ENCODE measurements around the gene F10.

The F10 gene

DNA sequence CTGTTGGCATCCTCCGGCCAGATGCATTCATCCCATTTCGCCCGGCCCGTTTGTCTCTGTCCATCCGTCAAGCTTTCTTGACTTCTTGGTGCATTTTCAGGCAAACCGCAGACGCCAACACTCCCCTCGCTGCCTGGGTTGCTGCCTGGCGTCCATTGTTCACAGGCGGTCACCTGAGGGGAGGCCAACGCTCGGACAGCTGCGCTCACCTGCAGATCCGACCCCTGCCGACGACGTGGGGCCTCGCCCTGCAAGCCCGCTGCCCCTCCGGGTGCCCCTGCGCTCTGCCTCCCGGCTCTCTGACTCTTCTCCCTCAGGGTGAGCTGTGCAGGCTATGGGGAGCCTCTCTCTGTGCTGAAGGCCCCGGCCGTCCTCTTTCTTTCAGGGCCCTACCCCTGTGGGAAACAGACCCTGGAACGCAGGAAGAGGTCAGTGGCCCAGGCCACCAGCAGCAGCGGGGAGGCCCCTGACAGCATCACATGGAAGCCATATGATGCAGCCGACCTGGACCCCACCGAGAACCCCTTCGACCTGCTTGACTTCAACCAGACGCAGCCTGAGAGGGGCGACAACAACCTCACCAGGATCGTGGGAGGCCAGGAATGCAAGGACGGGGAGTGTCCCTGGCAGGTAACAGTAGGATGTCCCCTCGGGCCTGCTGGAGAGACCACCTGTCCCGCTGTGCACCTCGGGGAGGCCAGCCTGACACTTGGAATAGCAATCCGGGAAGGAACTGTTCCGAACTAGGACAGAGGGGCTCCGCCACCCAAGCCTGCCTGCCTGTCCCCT, 21.1 kb downstream of the F10 start:
- ATAC-seq (ENCODE audit: low read depth) (no peak), DNase-seq (ENCODE audit: low spot score) (no peak)
- H3K27ac ChIP-seq (ENCODE audit: poor library complexity, severe bottlenecking): no peak overlapping the region
- H3K9me3 ChIP-seq (ENCODE audit: severe bottlenecking): no peaks in the 10 kb centered on the region
- TF ChIP-seq, protein P1, sequence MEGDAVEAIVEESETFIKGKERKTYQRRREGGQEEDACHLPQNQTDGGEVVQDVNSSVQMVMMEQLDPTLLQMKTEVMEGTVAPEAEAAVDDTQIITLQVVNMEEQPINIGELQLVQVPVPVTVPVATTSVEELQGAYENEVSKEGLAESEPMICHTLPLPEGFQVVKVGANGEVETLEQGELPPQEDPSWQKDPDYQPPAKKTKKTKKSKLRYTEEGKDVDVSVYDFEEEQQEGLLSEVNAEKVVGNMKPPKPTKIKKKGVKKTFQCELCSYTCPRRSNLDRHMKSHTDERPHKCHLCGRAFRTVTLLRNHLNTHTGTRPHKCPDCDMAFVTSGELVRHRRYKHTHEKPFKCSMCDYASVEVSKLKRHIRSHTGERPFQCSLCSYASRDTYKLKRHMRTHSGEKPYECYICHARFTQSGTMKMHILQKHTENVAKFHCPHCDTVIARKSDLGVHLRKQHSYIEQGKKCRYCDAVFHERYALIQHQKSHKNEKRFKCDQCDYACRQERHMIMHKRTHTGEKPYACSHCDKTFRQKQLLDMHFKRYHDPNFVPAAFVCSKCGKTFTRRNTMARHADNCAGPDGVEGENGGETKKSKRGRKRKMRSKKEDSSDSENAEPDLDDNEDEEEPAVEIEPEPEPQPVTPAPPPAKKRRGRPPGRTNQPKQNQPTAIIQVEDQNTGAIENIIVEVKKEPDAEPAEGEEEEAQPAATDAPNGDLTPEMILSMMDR (IDR thresholded peaks at IDR 0.05; ENCODE audit: poor library complexity, severe bottlenecking): no peak
- no peaks in the 10 kb centered on the region for H3K36me3 ChIP-seq (ENCODE audit: low read depth)
- H3K4me1 ChIP-seq (ENCODE audit: insufficient read depth, poor library complexity, severe bottlenecking): no peaks in the 10 kb centered on the region
- H3K27me3 ChIP-seq (ENCODE audit: insufficient read depth, poor library complexity, severe bottlenecking): no peaks in the 10 kb centered on the region
- H3K4me3 ChIP-seq (ENCODE audit: severe bottlenecking): no peak overlapping the region

DNA sequence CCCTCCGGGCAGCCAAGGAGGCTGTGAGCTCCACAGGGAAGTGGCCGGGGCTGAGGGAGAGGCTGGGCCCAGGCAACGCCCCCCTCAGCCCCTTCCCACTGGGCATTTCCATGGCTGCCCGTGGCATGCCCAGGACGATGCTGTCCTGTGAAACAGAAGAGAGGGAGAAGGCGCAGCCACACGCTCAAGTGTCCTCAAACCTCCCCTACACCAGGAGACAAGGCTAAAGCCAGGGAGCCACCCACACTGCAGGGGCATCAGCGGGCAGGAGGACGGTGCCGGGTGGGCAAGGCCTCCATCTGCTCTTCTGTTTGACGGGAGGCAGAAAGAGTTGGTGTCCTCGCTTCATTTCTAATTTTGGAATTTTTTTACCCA, 21.6 kb downstream of the F10 start:
- no peaks in the 10 kb centered on the region for H3K36me3 ChIP-seq (ENCODE audit: low read depth)
- H3K4me1 ChIP-seq (ENCODE audit: insufficient read depth, poor library complexity, severe bottlenecking): no peaks in the 10 kb centered on the region
- no peak overlapping the region for H3K4me3 ChIP-seq (ENCODE audit: severe bottlenecking)
- TF ChIP-seq, protein P1 (IDR thresholded peaks at IDR 0.05; ENCODE audit: poor library complexity, severe bottlenecking): no peak
- H3K27me3 ChIP-seq (ENCODE audit: insufficient read depth, poor library complexity, severe bottlenecking): no peaks in the 10 kb centered on the region
- DNase-seq (ENCODE audit: low spot score) (no peak), ATAC-seq (ENCODE audit: low read depth) (no peak)
- no peak overlapping the region for H3K27ac ChIP-seq (ENCODE audit: poor library complexity, severe bottlenecking)
- no peaks in the 10 kb centered on the region for H3K9me3 ChIP-seq (ENCODE audit: severe bottlenecking)

DNA sequence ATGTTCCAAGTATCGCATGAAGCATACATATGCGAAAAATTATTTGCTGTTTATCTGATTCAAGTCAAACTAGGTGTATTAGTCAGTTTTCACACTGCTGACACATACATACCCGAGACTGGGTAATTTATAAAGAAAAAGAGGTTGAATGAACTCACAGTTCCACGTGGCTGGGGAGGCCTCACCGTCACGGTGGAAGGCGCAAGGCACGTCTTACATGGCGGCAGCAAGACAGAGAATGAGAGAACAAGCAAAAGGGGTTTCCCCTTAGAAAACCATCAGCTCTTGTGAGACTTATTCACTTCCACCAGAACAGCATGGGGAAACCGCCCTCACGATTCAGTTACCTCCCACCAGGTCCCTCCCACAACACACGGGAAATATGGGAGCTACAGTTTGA, 22.9 kb downstream of the F10 start:
- no peak overlapping the region for H3K4me3 ChIP-seq (ENCODE audit: severe bottlenecking)
- H3K27ac ChIP-seq (ENCODE audit: poor library complexity, severe bottlenecking): no peak overlapping the region
- TF ChIP-seq, protein P1 (IDR thresholded peaks at IDR 0.05; ENCODE audit: poor library complexity, severe bottlenecking): no peak
- no peaks in the 10 kb centered on the region for H3K36me3 ChIP-seq (ENCODE audit: low read depth)
- DNase-seq (ENCODE audit: low spot score) (no peak), ATAC-seq (ENCODE audit: low read depth) (no peak)
- H3K27me3 ChIP-seq (ENCODE audit: insufficient read depth, poor library complexity, severe bottlenecking): no peaks in the 10 kb centered on the region
- H3K4me1 ChIP-seq (ENCODE audit: insufficient read depth, poor library complexity, severe bottlenecking): no peaks in the 10 kb centered on the region
- no peaks in the 10 kb centered on the region for H3K9me3 ChIP-seq (ENCODE audit: severe bottlenecking)

DNA sequence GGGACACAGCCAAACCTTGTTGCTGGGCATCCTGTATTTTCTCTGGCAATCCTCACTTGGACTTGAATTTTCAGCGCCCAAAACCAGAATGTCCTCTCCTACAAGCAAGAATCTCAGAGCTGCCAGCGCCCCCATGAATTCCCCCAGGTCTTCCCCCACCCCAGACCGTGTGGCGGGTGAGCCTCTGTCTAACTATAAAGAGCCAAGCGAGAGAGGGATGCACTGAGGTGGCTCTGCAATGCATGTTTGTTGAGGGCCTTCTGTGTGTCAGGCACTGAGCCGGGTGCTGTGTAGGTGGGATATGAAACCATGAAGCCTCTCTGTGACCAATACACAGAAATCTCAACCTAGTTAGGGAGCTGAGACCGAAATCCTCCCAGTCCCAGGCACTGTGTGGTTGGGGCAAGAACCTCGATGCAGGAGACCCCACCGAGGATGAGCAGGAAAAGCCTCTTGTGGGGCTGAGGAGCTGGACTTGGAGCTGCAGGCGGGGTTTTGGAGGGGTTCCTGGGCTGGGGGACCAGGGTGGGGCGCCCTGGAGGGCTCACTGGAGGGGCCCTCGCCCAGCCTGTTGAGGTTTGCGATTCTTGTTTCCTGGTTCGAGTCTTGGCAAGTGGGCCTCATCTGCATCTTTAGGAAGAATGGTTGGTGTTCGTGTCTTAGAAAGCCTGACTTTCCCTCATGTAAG, 23.5 kb downstream of the F10 start:
- DNase-seq (ENCODE audit: low spot score) (no peak), ATAC-seq (ENCODE audit: low read depth) (no peak)
- Histone ChIP-seq H3K36me3 (ENCODE audit: low read depth) (no peaks in the 10 kb centered on the region), H3K27ac (ENCODE audit: poor library complexity, severe bottlenecking) (no peak overlapping the region), H3K4me3 (ENCODE audit: severe bottlenecking) (no peak overlapping the region), H3K27me3 (ENCODE audit: insufficient read depth, poor library complexity, severe bottlenecking) (no peaks in the 10 kb centered on the region), H3K4me1 (ENCODE audit: insufficient read depth, poor library complexity, severe bottlenecking) (no peaks in the 10 kb centered on the region), H3K9me3 (ENCODE audit: severe bottlenecking) (no peaks in the 10 kb centered on the region)
- TF ChIP-seq, protein P1 (IDR thresholded peaks at IDR 0.05; ENCODE audit: poor library complexity, severe bottlenecking): no peak

DNA sequence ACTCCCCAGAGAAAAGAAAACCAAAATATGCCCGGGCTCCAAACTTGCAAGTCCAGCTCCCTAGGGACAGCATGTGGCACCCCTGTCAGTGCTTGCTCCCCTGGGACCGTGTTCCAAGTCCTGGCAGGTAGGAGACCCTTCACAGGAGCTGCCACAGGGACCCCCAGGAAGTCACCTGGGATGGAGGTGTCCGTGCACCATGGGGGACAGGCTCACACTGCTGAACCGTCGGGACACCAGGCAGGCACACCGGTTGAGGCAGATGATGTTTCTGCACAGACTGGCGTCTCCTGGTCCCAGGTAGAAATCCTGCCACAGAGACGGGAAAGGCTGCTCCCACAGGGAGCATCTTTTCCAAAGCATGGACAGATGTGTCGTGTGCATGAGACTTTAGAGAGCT, 24.2 kb downstream of the F10 start:
- Histone ChIP-seq H3K9me3 (ENCODE audit: severe bottlenecking) (no peaks in the 10 kb centered on the region), H3K4me1 (ENCODE audit: insufficient read depth, poor library complexity, severe bottlenecking) (no peaks in the 10 kb centered on the region), H3K27ac (ENCODE audit: poor library complexity, severe bottlenecking) (no peak overlapping the region), H3K4me3 (ENCODE audit: severe bottlenecking) (no peak overlapping the region), H3K36me3 (ENCODE audit: low read depth) (no peaks in the 10 kb centered on the region), H3K27me3 (ENCODE audit: insufficient read depth, poor library complexity, severe bottlenecking) (no peaks in the 10 kb centered on the region)
- DNase-seq (ENCODE audit: low spot score) (no peak), ATAC-seq (ENCODE audit: low read depth) (no peak)
- TF ChIP-seq, protein P1 (IDR thresholded peaks at IDR 0.05; ENCODE audit: poor library complexity, severe bottlenecking): no peak
